Medulla oblongata (tissue), 1 donor: ENCODE results near the gene RFTN2.
"Not testable (repeated sequence)": the region's sequence is repeated elsewhere in the genome, so short reads cannot be mapped to it uniquely, and the experiment has no call there.

Experiments
- DNase-seq: peaks from one replicate; pipeline ENCODE4 v3.0.0-alpha.2; 2015; ENCODE audit errors: extremely low spot score

Gene RFTN2

GRCh38 chr2:197604117-197604860 is 71.1 kb downstream of the RFTN2 start:
- DNase-seq: no peak

- DNase-seq: no peak
These were observed 73.7 kb downstream of the RFTN2 start for GRCh38 chr2:197601726-197602125.

- no peak for DNase-seq
These were observed 75.1 kb downstream of the RFTN2 start for GRCh38 chr2:197600306-197600705.

- DNase-seq: no peak
These were observed 76.0 kb downstream of the RFTN2 start for GRCh38 chr2:197599285-197599965.

GRCh38 chr2:197598450-197598849 is 76.9 kb downstream of the RFTN2 start:
- no peak for DNase-seq

- peak; percentile 46 for DNase-seq
These were observed 78.2 kb downstream of the RFTN2 start for GRCh38 chr2:197597166-197597565.

- peak; percentile 76 for DNase-seq
These were observed 78.6 kb downstream of the RFTN2 start for GRCh38 chr2:197596766-197597165.

GRCh38 chr2:197591339-197592072 is 83.9 kb downstream of the RFTN2 start:
- DNase-seq: no peak

- DNase-seq: not testable (repeated sequence)
These were observed 88.1 kb downstream of the RFTN2 start for GRCh38 chr2:197587255-197587654.

GRCh38 chr2:197580166-197580565 is 95.2 kb downstream of the RFTN2 start:
- not testable (repeated sequence) for DNase-seq

GRCh38 chr2:197578294-197578693 is 97.1 kb downstream of the RFTN2 start:
- not testable (repeated sequence) for DNase-seq

GRCh38 chr2:197577446-197577845 is 97.9 kb downstream of the RFTN2 start:
- peak; percentile 66 for DNase-seq

GRCh38 chr2:197576631-197577030 is 98.8 kb downstream of the RFTN2 start:
- DNase-seq: peak; percentile 48

GRCh38 chr2:197575987-197576386 is 99.4 kb downstream of the RFTN2 start:
- DNase-seq: no peak

GRCh38 chr2:197573608-197574007 is 101.8 kb downstream of the RFTN2 start:
- DNase-seq: no peak

GRCh38 chr2:197571627-197572271 is 103.6 kb downstream of the RFTN2 start:
- no peak for DNase-seq

GRCh38 chr2:197560146-197560665 is 115.2 kb downstream of the RFTN2 start:
- peak; percentile 69 for DNase-seq

- DNase-seq: peak; percentile 50
These were observed 115.7 kb downstream of the RFTN2 start for GRCh38 chr2:197559681-197560080.

- DNase-seq: no peak
These were observed 117.0 kb downstream of the RFTN2 start for GRCh38 chr2:197558393-197558792.

- peak; percentile 49 for DNase-seq
These were observed 118.9 kb downstream of the RFTN2 start for GRCh38 chr2:197556456-197556855.

GRCh38 chr2:197555467-197555866 is 119.9 kb downstream of the RFTN2 start:
- DNase-seq: no peak

- DNase-seq: not testable (repeated sequence)
These were observed 124.1 kb downstream of the RFTN2 start for GRCh38 chr2:197551260-197551659.
